Endothelial cell of umbilical vein (primary cell): Measurements from ENCODE around the gene HDAC4. TPM values are rescaled to one million over a fixed set of nuclear protein-coding genes. Genes with fewer than 3 reads are reported as not detected.

ENCODE experiments used
- BruUV-seq: library from RNA; stranded (reverse); fragments of 400-500 nt; replicated peaks from 2 replicates; lab custom pipeline; 2021; lab: Mats Ljungman, UMichigan
- CTCF ChIA-PET: fragments of 300-600, 350-600 bp; sonication (Branson Sonifier 250); formaldehyde crosslinking; loops from one replicate; lab custom pipeline; 2021; ENCODE audit warnings: antibody characterized with exemption, inconsistent platforms; lab: Charles Lee
- POLR2A ChIA-PET: fragments of 300-600, 350-600 bp; sonication (Branson Sonifier 250); formaldehyde crosslinking; loops from one replicate; lab custom pipeline; 2021; ENCODE audit warnings: antibody characterized with exemption, inconsistent platforms; lab: Charles Lee
- DNase-seq: peaks from one replicate; pipeline ENCODE4 v3.0.0-alpha.2; 2011; ENCODE audit warnings: low read depth, low spot score
- FAIRE-seq: peaks from 2 replicates; lab custom pipeline; 2011; peaks lifted over from hg19 to GRCh38; lab: Jason Lieb, UNC
- H2AFZ ChIP-seq: 2 replicates; pipeline ENCODE4 v1.6.0; 2012; ENCODE audit warnings: low read depth, low read length, control low read depth, inconsistent platforms
- H3K27ac ChIP-seq: 2 replicates; pipeline ENCODE4 v1.5.1; 2011; ENCODE audit warnings: low read depth, mild to moderate bottlenecking, control low read depth, low read length, moderate library complexity; ENCODE audit not compliant: insufficient read depth
- H3K27me3 ChIP-seq, 2 experiments: 2 replicates each; pipeline versions ENCODE4 v1.6.0 to v1.6.1; 2011; ENCODE audit warnings: low read length in 2 of 2, mixed read lengths in 1 of 2; ENCODE audit not compliant: control insufficient read depth in 2 of 2, insufficient read depth in 2 of 2
- H3K36me3 ChIP-seq, 2 experiments: 2 replicates in 1 of 2; 3 replicates in 1 of 2; pipeline ENCODE4 v1.5.1; 2011; ENCODE audit warnings: low read length in 2 of 2, mild to moderate bottlenecking in 1 of 2, moderate library complexity in 1 of 2; ENCODE audit not compliant: control insufficient read depth in 2 of 2, insufficient read depth in 2 of 2; ENCODE audit errors: extremely low read depth in 1 of 2
- H3K4me1 ChIP-seq: 3 replicates; pipeline ENCODE4 v1.5.1; 2011; ENCODE audit warnings: mild to moderate bottlenecking, low read length; ENCODE audit not compliant: control insufficient read depth, insufficient read depth; ENCODE audit errors: extremely low read depth
- H3K4me2 ChIP-seq: 2 replicates; pipeline ENCODE4 v1.6.1; 2011; ENCODE audit warnings: low read length, control low read depth, mixed read lengths; ENCODE audit not compliant: insufficient read depth
- H3K4me3 ChIP-seq, 3 experiments: fragments of 200-600 bp in 1 of 3; sonication (generic), shearing (Covaris generic) in 1 of 3; replicated peaks in 1 of 3; 2 replicates each; pipeline ENCODE4 v1.5.1; 2011 to 2016; ENCODE audit warnings: control low read depth in 3 of 3, low read length in 3 of 3, mild to moderate bottlenecking in 2 of 3, inconsistent platforms in 1 of 3, low read depth in 1 of 3, moderate library complexity in 1 of 3; ENCODE audit not compliant: insufficient read depth in 1 of 3
- H3K79me2 ChIP-seq: 2 replicates; pipeline ENCODE4 v1.6.0; 2012; ENCODE audit warnings: low read length, inconsistent platforms; ENCODE audit not compliant: control insufficient read depth, insufficient read depth
- H3K9ac ChIP-seq: replicated peaks from 2 replicates; pipeline ENCODE3; 2011; ENCODE audit warnings: low read length, control low read depth; ENCODE audit not compliant: insufficient read depth; ENCODE audit errors: extremely low read depth
- H3K9me1 ChIP-seq: replicated peaks from 3 replicates; pipeline ENCODE4 v1.6.0; 2011; ENCODE audit warnings: mild to moderate bottlenecking, low read length; ENCODE audit not compliant: control insufficient read depth, insufficient read depth; ENCODE audit errors: extremely low read depth
- H3K9me3 ChIP-seq: replicated peaks from 2 replicates; pipeline ENCODE4 v1.5.1; 2012; ENCODE audit warnings: low read length, inconsistent platforms; ENCODE audit not compliant: control insufficient read depth, insufficient read depth
- H4K20me1 ChIP-seq: replicated peaks from 2 replicates; pipeline ENCODE3; 2011; ENCODE audit warnings: mild to moderate bottlenecking, low read length; ENCODE audit not compliant: control insufficient read depth, insufficient read depth; ENCODE audit errors: extremely low read depth
- CTCF ChIP-seq, 2 donors: IDR thresholded peaks; 1 replicate in 1 of 2; 2 replicates in 1 of 2; pipeline ENCODE4 v1.5.1; 2011; ENCODE audit warnings: low read length in 2 of 2, mild to moderate bottlenecking in 2 of 2, moderate library complexity in 2 of 2, control low read depth in 1 of 2, inconsistent platforms in 1 of 2, low read depth in 1 of 2; ENCODE audit not compliant: insufficient read depth in 1 of 2; ENCODE audit errors: extremely low read depth in 1 of 2
- EZH2 ChIP-seq: IDR thresholded peaks from 2 replicates; pipeline ENCODE4 v1.6.1; 2012; ENCODE audit warnings: borderline replicate concordance, low read depth, mild to moderate bottlenecking, moderate library complexity, low read length, inconsistent platforms; ENCODE audit not compliant: severe bottlenecking
- FOS ChIP-seq: IDR thresholded peaks from 2 replicates; pipeline ENCODE4 v1.6.1; 2011; ENCODE audit warnings: mild to moderate bottlenecking, low read length, moderate library complexity, borderline replicate concordance; ENCODE audit not compliant: insufficient read depth
- GATA2 ChIP-seq: IDR thresholded peaks from 2 replicates; pipeline ENCODE4 v1.7.0; 2011; ENCODE audit warnings: low read depth, mild to moderate bottlenecking, moderate library complexity, mixed read lengths, low read length; ENCODE audit not compliant: insufficient read length, insufficient read depth
- JUN ChIP-seq: IDR thresholded peaks from 2 replicates; pipeline ENCODE4 v1.6.1; 2011; ENCODE audit warnings: borderline replicate concordance, low read depth; ENCODE audit not compliant: insufficient read length, insufficient read depth
- MAX ChIP-seq: IDR thresholded peaks from 2 replicates; pipeline ENCODE4 v1.6.1; 2011; ENCODE audit not compliant: insufficient read depth, insufficient read length
- MYC ChIP-seq: IDR thresholded peaks from one replicate; pipeline ENCODE4 v1.6.1; 2011; ENCODE audit warnings: mild to moderate bottlenecking, low read depth, low read length
- POLR2A ChIP-seq: IDR thresholded peaks from 2 replicates; pipeline ENCODE4 v1.6.1; 2012; ENCODE audit warnings: low read depth, mild to moderate bottlenecking, control low read depth, low read length
- POLR2AphosphoS5 ChIP-seq: IDR thresholded peaks from 2 replicates; pipeline ENCODE4 v1.6.1; 2012; ENCODE audit warnings: low read depth, mild to moderate bottlenecking, control low read depth, low read length, moderate library complexity; ENCODE audit not compliant: insufficient read depth
- dilution Hi-C: fragments of 300-500 bp; cut with MboI; formaldehyde crosslinking; loops from one replicate; pipeline ENCODE4 v1.15.0; 2019; ENCODE audit warnings: low sequenced_read_pairs; ENCODE audit not compliant: extremely low pct_ligation_motif_present
- intact Hi-C: fragments of 100-400 bp; cut with micrococcal nuclease; formaldehyde crosslinking; loops from one replicate; pipeline ENCODE4 v1.10.0; 2022
- polyA plus RNA-seq, 4 experiments: library from polyadenylated mRNA; depleted of rRNA in 3 of 4; stranded (reverse) in 3 of 4; unstranded in 1 of 4; fragments of >200 nt; gene quantifications; 2 replicates each; pipeline versions ENCODE4 v1.2.1 to v1.2.3, GENCODE V29; 2011 to 2012; ENCODE audit warnings: missing spikeins in 1 of 4
- total RNA-seq: library from RNA; stranded (reverse); gene quantifications from 2 replicates; pipeline ENCODE4 v1.2.3, GENCODE V29; 2021

Gene HDAC4
- total and polyA plus RNA-seq, 2 donors (not counting 3 experiments of a cell fraction or from before 2014, with no cell fraction given) = 13.4 to 33.0 TPM

GRCh38 chr2:239261356-239261755 lies 139.5 kb downstream of the HDAC4 start:
- no peak for DNase-seq
- ChIA-PET CTCF (no interaction called here), POLR2A (no interaction called here)
- Histone ChIP-seq H4K20me1 (no peaks in the 10 kb centered on the region), H3K27ac (no peak overlapping the region), H3K79me2 (no peaks in the 10 kb centered on the region), H3K4me1 (peaks cover 10% of the 10 kb centered on the region), H3K4me3 (no peak overlapping the region), H3K9ac (no peak overlapping the region), H3K4me2 (no peak overlapping the region), H2AFZ (no peak overlapping the region), H3K9me1 (no peaks in the 10 kb centered on the region), H3K27me3 (no peaks in the 10 kb centered on the region), H3K9me3 (no peaks in the 10 kb centered on the region), H3K36me3 (no peaks in the 10 kb centered on the region)
- dilution Hi-C loops (no loop called here), intact Hi-C loops (no loop called here)
- BruUV-seq = no TSS peak
- no peak for TF ChIP-seq FOS
- TF ChIP-seq CTCF (IDR thresholded peaks at IDR 0.05; ENCODE audit: extremely low read depth in 1 of 2, insufficient read depth in 1 of 2, low read depth in 1 of 2, low read length in 2 of 2) = no peak
- TF ChIP-seq MYC = no peak
- no peak for FAIRE-seq

GRCh38 chr2:239260546-239261327 lies 140.1 kb downstream of the HDAC4 start:
- FAIRE-seq (no peak), DNase-seq (no peak)
- no peaks in the 10 kb centered on the region for H3K27me3 ChIP-seq
- H3K36me3 ChIP-seq = no peaks in the 10 kb centered on the region
- ChIA-PET CTCF (no interaction called here), POLR2A (no interaction called here)
- BruUV-seq = no TSS peak
- H3K9me3 ChIP-seq = no peaks in the 10 kb centered on the region
- dilution Hi-C loops = no loop called here
- no peaks in the 10 kb centered on the region for H4K20me1 ChIP-seq
- H3K27ac ChIP-seq = no peak overlapping the region
- H3K9ac ChIP-seq = no peak overlapping the region
- no peak overlapping the region for H3K4me2 ChIP-seq
- no peaks in the 10 kb centered on the region for H3K79me2 ChIP-seq
- TF ChIP-seq FOS (no peak), CTCF (IDR thresholded peaks at IDR 0.05; ENCODE audit: extremely low read depth in 1 of 2, insufficient read depth in 1 of 2, low read depth in 1 of 2, low read length in 2 of 2) (no peak), MAX (no peak), EZH2 (no peak), JUN (no peak), GATA2 (no peak), MYC (no peak), POLR2A (no peak), POLR2AphosphoS5 (no peak)
- H3K4me1 ChIP-seq = peaks cover 10% of the 10 kb centered on the region
- intact Hi-C loops = no loop called here
- no peak overlapping the region for H2AFZ ChIP-seq
- H3K4me3 ChIP-seq = no peak overlapping the region
- no peaks in the 10 kb centered on the region for H3K9me1 ChIP-seq
